PFSK-1 (cell line): ENCODE data around the gene IL1R2.

ENCODE experiments used
- FOXP2 ChIP-seq: optimal IDR thresholded peaks from 2 replicates; pipeline ENCODE3; 2011; ENCODE audit warnings: borderline replicate concordance, control low read depth, inconsistent platforms; ENCODE audit not compliant: insufficient read depth; ENCODE audit errors: extremely low read length, extremely low read depth
- POLR2AphosphoS5 ChIP-seq: IDR thresholded peaks from 2 replicates; pipeline ENCODE4 v1.6.1; 2012; ENCODE audit warnings: low read depth, mild to moderate bottlenecking, control low read depth, low read length, moderate library complexity
- SIN3A ChIP-seq: IDR thresholded peaks from 2 replicates; pipeline ENCODE4 v1.6.1; 2012; ENCODE audit warnings: mild to moderate bottlenecking, low read length, moderate library complexity, borderline replicate concordance; ENCODE audit not compliant: insufficient read depth
- TAF1 ChIP-seq: IDR thresholded peaks from 2 replicates; pipeline ENCODE4 v1.6.1; 2012; ENCODE audit warnings: low read length, control low read depth, borderline replicate concordance; ENCODE audit not compliant: insufficient read depth
- TF ChIP-seq, protein P1 (sequence below), 2 experiments: IDR thresholded peaks; 2 replicates each; pipeline versions ENCODE4 v1.6.1 to v1.8.0; 2011 to 2012; ENCODE audit warnings: low read depth in 2 of 2, low read length in 2 of 2, control low read depth in 1 of 2, inconsistent platforms in 1 of 2, mild to moderate bottlenecking in 1 of 2, moderate library complexity in 1 of 2; ENCODE audit not compliant: insufficient read depth in 1 of 2

IL1R2 gene

DNA sequence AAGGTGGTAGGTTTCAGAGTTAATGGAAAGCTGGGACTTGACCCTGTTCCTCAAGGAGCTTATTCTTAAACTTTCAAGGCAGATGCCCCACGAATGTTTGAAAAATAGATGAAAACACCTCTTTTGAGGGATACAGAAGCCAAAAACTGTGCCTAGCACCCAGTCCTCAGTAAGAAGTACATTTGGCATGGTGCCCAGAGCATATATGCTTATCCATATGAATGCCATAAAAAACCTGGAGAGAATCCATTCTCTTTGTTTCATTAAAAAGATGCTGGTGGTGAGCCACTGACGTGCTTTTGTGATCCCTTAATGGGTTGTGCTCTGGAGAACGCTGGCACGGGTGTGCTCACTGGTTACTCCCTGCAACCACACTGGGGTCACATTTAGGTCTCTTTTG, 69.0 kb downstream of the IL1R2 start:
- no peak for TF ChIP-seq FOXP2
- no peak for TF ChIP-seq SIN3A
- TF ChIP-seq POLR2AphosphoS5 = no peak

DNA sequence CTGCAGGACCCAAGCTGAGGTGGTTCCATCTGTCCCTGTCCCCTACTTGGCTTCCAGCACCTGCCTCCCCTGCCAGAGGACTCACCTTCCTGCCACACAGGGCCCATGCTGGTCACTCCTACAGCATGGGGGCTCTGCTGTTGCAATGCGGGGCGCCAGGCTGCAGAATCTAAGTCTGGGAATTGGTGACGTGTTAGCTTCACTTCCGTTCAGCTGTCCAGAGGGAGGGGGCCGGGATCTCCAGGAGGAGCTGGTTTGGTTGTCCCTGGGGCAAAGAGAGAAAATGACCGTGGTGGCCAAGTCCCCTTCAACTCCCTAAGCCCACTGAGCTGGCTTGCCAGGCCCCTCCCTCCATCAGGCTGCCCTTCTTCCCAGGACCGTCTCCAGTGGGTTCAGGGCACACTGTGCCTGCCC, 69.5 kb downstream of the IL1R2 start:
- TF ChIP-seq TAF1 = no peak
- no peak for TF ChIP-seq POLR2AphosphoS5
- no peak for TF ChIP-seq FOXP2
- TF ChIP-seq SIN3A = no peak
- TF ChIP-seq, protein P1, sequence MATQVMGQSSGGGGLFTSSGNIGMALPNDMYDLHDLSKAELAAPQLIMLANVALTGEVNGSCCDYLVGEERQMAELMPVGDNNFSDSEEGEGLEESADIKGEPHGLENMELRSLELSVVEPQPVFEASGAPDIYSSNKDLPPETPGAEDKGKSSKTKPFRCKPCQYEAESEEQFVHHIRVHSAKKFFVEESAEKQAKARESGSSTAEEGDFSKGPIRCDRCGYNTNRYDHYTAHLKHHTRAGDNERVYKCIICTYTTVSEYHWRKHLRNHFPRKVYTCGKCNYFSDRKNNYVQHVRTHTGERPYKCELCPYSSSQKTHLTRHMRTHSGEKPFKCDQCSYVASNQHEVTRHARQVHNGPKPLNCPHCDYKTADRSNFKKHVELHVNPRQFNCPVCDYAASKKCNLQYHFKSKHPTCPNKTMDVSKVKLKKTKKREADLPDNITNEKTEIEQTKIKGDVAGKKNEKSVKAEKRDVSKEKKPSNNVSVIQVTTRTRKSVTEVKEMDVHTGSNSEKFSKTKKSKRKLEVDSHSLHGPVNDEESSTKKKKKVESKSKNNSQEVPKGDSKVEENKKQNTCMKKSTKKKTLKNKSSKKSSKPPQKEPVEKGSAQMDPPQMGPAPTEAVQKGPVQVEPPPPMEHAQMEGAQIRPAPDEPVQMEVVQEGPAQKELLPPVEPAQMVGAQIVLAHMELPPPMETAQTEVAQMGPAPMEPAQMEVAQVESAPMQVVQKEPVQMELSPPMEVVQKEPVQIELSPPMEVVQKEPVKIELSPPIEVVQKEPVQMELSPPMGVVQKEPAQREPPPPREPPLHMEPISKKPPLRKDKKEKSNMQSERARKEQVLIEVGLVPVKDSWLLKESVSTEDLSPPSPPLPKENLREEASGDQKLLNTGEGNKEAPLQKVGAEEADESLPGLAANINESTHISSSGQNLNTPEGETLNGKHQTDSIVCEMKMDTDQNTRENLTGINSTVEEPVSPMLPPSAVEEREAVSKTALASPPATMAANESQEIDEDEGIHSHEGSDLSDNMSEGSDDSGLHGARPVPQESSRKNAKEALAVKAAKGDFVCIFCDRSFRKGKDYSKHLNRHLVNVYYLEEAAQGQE (IDR thresholded peaks at IDR 0.05; ENCODE audit: insufficient read depth in 1 of 2, low read depth in 2 of 2, low read length in 2 of 2) = no peak

DNA sequence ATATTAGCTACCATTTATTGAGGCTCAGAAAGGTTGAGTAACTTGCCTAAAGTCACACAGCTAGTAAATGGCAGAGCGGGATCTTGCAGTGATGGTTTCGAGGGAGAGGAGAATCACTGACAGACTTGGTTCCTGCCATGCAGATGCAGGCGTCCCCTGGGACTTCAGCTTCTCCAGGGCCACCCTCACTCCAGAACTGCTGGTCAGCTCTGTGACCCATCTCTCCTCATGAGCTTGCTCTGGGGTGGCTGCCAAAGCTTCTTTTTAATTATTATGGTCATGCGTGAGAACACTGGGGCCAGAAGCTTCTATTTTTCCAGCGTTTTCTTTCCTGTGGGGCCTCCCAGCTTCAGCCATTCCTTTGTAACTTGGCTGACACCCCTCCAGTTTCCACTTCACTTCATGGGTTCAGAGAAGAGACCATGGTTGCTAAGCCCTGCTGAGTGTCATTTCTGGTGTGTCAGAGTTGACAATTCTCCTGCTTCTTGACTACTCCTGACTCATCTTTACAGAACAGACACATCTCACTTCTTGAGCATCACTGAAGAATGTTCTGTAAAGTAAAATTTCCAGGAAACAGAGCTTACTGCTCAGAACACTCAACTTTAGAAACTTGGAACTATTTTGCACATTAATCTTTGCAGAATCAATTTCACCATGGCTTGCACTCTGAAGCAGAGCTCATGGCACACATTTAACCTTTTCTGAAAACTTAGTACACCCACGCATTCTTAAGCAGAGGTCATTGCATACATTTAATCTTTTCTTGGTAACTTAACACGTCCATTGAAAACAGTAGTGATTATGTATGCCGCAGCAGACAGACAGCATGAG, 70.4 kb downstream of the IL1R2 start:
- TF ChIP-seq POLR2AphosphoS5 (no peak), FOXP2 (no peak), SIN3A (no peak), TAF1 (no peak)
- TF ChIP-seq, protein P1 (IDR thresholded peaks at IDR 0.05; ENCODE audit: insufficient read depth in 1 of 2, low read depth in 2 of 2, low read length in 2 of 2) = no peak

DNA sequence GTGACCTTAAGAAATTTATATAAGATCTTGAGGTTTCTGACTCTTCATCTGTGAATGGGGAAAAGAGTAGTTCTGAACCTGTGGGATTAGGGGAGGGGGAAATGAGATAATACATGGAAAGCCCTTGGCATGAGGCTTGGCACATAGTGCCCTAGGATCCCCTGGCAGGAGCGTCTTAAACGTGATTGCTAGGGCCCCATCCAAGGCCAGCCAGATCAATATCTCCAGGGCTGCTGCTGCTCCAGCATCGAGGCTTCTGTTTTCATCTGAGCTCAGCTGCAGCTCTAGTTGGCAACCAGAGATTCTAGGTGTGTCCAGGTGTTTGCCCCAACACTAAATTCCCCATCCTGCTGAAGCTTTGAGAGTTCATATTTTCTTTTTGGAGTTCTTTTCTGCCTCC, 71.0 kb downstream of the IL1R2 start:
- TF ChIP-seq FOXP2 = no peak
- no peak for TF ChIP-seq SIN3A
- no peak for TF ChIP-seq TAF1
- TF ChIP-seq POLR2AphosphoS5 = no peak
- TF ChIP-seq, protein P1 (IDR thresholded peaks at IDR 0.05; ENCODE audit: insufficient read depth in 1 of 2, low read depth in 2 of 2, low read length in 2 of 2) = no peak

DNA sequence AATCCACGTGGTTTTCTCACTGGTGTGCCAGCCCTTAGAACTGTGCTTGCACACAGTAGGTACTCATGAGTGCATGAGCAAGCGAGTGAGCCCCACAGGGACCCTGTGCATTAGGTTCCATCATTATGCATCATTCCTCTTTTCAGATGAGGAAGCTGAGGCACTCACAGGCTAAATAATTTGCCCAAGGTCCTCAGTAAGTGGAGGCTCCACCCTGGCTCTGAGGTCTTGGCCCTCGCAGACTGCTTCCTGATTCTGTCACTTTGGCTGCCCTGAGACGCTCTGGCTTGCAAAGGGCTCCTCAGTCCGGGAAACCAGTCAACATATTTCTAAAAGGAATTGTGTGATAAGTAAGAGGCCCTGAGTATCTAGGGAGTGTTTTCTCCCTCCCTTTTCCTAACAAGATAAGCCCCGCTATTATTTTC, 71.7 kb downstream of the IL1R2 start:
- TF ChIP-seq TAF1 (no peak), FOXP2 (no peak), POLR2AphosphoS5 (no peak), SIN3A (no peak)
- TF ChIP-seq, protein P1 (IDR thresholded peaks at IDR 0.05; ENCODE audit: insufficient read depth in 1 of 2, low read depth in 2 of 2, low read length in 2 of 2) = no peak
